Immature natural killer cell (primary cell): ENCODE data around the gene LTB. TPM values are rescaled to one million over a fixed set of nuclear protein-coding genes. Genes with fewer than 3 reads are reported as not detected.

Source experiments
- DNase-seq, 3 donors: peaks; one replicate each; pipeline ENCODE4 v3.0.0; 2022; ENCODE audit warnings: mixed read lengths in 1 of 3
- H3K27ac Mint-ChIP-seq, 6 donors: one replicate each; pipeline ENCODE4 v1.8.0; 2020; ENCODE audit warnings: mixed read lengths in 6 of 6, mild to moderate bottlenecking in 5 of 6, inconsistent platforms in 4 of 6, moderate library complexity in 3 of 6
- H3K27me3 Mint-ChIP-seq, 3 donors: one replicate each; pipeline ENCODE4 v1.8.0; 2020 to 2021; ENCODE audit warnings: low read depth in 3 of 3, mild to moderate bottlenecking in 3 of 3, mixed read lengths in 3 of 3, moderate library complexity in 3 of 3, inconsistent platforms in 1 of 3
- H3K36me3 Mint-ChIP-seq, 3 donors: one replicate each; pipeline ENCODE4 v1.8.0; 2020; ENCODE audit warnings: mixed read lengths in 3 of 3, inconsistent platforms in 2 of 3, mild to moderate bottlenecking in 2 of 3
- H3K4me1 Mint-ChIP-seq, 2 donors: one replicate each; pipeline ENCODE4 v1.8.0; 2020; ENCODE audit warnings: inconsistent platforms in 2 of 2, mild to moderate bottlenecking in 2 of 2, mixed read lengths in 2 of 2, moderate library complexity in 1 of 2
- H3K4me3 Mint-ChIP-seq, 5 donors: one replicate each; pipeline ENCODE4 v1.8.0; 2020; ENCODE audit warnings: mild to moderate bottlenecking in 5 of 5, mixed read lengths in 5 of 5, inconsistent platforms in 3 of 5, moderate library complexity in 3 of 5
- H3K9me3 Mint-ChIP-seq, 6 donors: one replicate each; pipeline ENCODE4 v1.8.0; 2020; ENCODE audit warnings: mild to moderate bottlenecking in 6 of 6, mixed read lengths in 6 of 6, inconsistent platforms in 4 of 6, moderate library complexity in 3 of 6
- polyA plus RNA-seq, 3 donors: library from polyadenylated mRNA; unstranded; fragments of 300-500 nt; fragmentation: Illumina TruSeq; gene quantifications; one replicate each; pipeline ENCODE4 v1.2.3, GENCODE V29; 2021

The LTB gene, protein sequence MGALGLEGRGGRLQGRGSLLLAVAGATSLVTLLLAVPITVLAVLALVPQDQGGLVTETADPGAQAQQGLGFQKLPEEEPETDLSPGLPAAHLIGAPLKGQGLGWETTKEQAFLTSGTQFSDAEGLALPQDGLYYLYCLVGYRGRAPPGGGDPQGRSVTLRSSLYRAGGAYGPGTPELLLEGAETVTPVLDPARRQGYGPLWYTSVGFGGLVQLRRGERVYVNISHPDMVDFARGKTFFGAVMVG
- 100 to 1,000 TPM; 132 to 137 (median 133) TPM for polyA plus RNA-seq

DNA sequence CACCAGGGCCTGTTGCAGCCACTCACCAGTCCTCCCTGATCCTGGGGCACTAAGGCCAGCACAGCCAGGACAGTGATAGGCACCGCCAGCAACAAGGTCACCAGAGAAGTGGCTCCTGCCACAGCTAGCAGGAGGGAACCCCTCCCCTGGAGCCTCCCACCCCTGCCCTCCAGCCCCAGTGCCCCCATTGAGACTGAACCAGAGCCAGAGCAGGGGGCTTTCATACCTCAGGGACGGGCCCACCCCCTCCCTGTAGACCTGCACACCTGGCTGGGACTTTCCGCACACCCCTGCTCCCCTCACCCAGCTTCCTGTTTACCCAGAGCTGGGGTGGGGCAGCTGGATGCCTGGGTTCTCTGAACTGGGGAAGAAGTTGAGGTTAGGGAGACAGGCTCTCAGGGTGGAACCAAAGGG, at the start of gene LTB:
LTB (minus strand) TSS at position 195 of the 414 bp plus-strand sequence; CDS start at position 188, 7 bp downstream.
- DNase-seq: no peak
- peak within 1 kb of the TSS; percentile 89 to 99 (median 96) for H3K27ac Mint-ChIP-seq
- peak within 1 kb of the TSS; percentile 96 to 100 (median 99) for H3K4me3 Mint-ChIP-seq
- H3K27me3 Mint-ChIP-seq: peaks cover 0 to 4% (median 0%) of the 10 kb centered on the region in 3 donors
- H3K36me3 Mint-ChIP-seq: peaks cover 4 to 14% (median 10%) of the 10 kb centered on the region in 3 donors
- no peaks in the 10 kb centered on the region for H3K9me3 Mint-ChIP-seq
- peaks cover 77 to 82% of the 10 kb centered on the region in 2 donors for H3K4me1 Mint-ChIP-seq

DNA sequence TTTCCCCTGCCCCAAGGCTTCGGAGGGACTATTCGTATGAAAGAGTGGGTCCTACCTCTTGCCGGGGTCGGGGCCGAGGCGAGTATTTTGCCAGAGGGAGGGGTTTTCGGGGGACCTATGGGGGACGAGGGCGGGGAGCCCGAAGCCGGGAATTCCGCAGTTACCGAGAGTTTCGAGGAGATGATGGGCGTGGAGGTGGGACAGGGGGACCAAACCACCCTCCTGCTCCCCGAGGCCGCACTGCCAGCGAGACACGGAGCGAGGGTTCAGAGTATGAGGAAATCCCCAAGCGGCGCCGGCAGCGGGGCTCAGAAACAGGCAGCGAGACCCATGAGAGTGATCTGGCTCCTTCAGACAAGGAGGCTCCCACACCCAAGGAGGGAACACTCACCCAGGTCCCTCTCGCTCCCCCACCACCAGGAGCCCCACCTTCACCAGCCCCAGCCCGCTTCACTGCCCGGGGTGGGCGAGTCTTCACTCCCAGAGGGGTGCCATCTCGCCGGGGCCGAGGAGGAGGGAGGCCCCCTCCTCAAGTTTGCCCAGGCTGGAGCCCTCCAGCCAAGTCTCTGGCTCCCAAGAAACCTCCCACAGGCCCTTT, 49.6 kb upstream of the LTB start:
- Mint-ChIP-seq H3K27ac (peak overlapping the region in 1 of 6 donors; percentile 64), H3K9me3 (no peaks in the 10 kb centered on the region), H3K4me1 (no peaks in the 10 kb centered on the region), H3K4me3 (no peak overlapping the region), H3K36me3 (peaks cover 12 to 52% (median 44%) of the 10 kb centered on the region in 3 donors), H3K27me3 (peaks cover 2 to 7% (median 5%) of the 10 kb centered on the region in 3 donors)
- DNase-seq: no peak

DNA sequence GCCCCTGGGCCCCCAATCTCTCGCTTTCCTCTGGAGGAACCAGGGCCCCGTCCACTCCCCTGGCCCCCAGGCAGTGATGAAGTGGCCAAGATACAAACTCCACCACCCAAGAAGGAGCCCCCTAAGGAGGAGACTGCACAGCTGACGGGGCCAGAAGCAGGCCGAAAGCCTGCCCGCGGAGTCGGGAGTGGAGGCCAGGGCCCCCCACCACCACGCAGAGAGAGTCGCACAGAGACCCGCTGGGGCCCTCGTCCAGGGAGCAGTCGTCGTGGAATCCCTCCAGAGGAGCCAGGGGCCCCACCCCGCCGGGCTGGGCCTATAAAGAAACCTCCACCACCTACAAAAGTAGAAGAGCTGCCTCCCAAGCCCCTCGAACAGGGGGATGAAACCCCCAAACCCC, 49.0 kb upstream of the LTB start:
- no peak overlapping the region for H3K4me3 Mint-ChIP-seq
- no peak for DNase-seq
- H3K9me3 Mint-ChIP-seq: no peaks in the 10 kb centered on the region
- no peaks in the 10 kb centered on the region for H3K4me1 Mint-ChIP-seq
- H3K27me3 Mint-ChIP-seq: peaks cover 2 to 7% (median 3%) of the 10 kb centered on the region in 3 donors
- H3K36me3 Mint-ChIP-seq: peaks cover 17 to 54% (median 44%) of the 10 kb centered on the region in 3 donors
- H3K27ac Mint-ChIP-seq: no peak overlapping the region

DNA sequence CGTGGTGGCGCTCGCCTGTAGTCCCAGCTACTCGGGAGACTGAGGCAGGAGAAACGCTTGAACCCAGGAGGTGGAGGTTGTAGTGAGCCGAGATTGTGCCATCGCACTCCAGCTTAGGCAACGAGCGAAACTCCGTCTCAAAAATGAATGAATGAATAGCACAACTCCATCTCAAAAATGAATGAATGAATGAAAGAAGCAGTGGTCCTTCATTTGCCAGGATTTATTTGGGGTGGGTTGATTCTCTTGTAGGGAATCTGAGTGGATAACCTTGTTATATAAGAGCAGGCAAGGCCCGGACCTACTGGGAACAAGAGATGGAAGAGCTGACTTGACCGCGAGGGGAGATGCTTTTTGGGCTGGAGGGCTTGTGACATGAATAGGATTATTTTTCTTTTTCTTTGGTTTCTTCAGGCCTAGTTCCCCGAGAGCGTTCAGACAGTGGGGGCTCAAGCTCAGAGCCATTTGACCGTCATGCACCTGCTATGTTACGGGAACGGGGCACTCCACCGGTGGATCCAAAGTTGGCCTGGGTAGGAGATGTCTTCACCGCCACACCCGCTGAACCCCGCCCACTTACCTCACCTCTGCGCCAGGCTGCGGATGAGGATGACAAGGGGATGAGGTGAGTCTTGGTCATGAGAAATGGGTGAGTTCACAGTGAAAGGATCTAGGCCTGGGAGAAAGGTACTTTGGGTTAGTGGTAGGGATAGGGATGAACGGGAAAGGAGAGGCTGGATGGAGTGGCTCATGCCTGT, 48.1 kb upstream of the LTB start:
- Mint-ChIP-seq H3K9me3 (no peaks in the 10 kb centered on the region), H3K4me3 (no peak overlapping the region), H3K4me1 (no peaks in the 10 kb centered on the region), H3K27ac (peak overlapping the region in 1 of 6 donors; percentile 17), H3K27me3 (peaks cover 2 to 5% (median 2%) of the 10 kb centered on the region in 3 donors), H3K36me3 (peaks cover 19 to 55% (median 45%) of the 10 kb centered on the region in 3 donors)
- no peak for DNase-seq

DNA sequence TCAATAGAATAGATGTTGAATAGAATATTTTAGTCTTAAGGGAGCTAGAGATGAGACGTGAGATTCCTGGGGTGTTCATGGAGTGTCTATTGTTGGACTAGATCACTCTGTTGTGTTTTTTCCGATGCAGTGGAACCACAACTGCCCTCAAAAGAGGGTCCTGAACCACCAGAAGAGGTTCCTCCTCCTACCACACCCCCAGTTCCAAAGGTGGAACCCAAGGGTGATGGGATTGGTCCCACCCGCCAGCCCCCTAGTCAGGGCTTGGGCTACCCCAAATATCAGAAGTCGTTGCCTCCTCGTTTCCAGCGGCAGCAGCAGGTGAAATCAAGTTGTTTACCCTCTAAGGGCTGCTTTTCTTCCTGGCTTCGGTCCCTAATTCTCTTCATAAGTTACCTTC, 46.8 kb upstream of the LTB start:
- Mint-ChIP-seq H3K36me3 (peaks cover 23 to 58% (median 41%) of the 10 kb centered on the region in 3 donors), H3K4me3 (no peak overlapping the region), H3K27me3 (peaks cover 0 to 2% (median 2%) of the 10 kb centered on the region in 3 donors), H3K27ac (peak overlapping the region in 1 of 6 donors; percentile 78), H3K4me1 (no peaks in the 10 kb centered on the region), H3K9me3 (no peaks in the 10 kb centered on the region)
- DNase-seq: no peak

DNA sequence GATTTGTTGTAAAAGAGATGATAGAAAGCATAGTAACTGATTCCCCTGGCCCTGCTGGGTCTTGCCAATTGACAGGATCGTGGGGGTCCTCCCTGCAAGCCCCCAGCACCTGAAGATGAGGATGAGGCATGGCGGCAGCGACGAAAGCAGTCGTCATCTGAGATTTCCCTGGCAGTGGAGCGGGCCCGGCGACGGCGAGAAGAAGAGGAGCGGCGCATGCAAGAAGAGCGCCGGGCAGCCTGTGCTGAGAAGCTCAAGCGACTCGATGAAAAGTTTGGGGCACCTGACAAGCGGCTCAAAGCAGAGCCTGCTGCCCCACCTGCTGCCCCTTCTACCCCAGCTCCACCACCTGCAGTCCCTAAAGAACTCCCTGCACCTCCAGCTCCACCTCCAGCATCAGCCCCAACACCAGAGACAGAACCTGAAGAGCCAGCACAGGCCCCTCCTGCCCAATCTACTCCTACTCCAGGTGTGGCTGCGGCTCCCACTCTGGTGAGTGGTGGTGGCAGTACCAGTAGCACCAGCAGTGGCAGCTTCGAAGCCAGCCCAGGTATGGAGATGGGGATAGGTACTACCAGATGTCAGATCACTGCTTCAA, 45.6 kb upstream of the LTB start:
- Mint-ChIP-seq H3K27me3 (peaks cover 0 to 2% (median 2%) of the 10 kb centered on the region in 3 donors), H3K27ac (peak overlapping the region in 2 of 6 donors; percentile 29 to 43), H3K4me1 (peaks cover 0 to 2% of the 10 kb centered on the region in 2 donors), H3K36me3 (peaks cover 28 to 61% (median 43%) of the 10 kb centered on the region in 3 donors), H3K4me3 (no peak overlapping the region), H3K9me3 (no peaks in the 10 kb centered on the region)
- no peak for DNase-seq

DNA sequence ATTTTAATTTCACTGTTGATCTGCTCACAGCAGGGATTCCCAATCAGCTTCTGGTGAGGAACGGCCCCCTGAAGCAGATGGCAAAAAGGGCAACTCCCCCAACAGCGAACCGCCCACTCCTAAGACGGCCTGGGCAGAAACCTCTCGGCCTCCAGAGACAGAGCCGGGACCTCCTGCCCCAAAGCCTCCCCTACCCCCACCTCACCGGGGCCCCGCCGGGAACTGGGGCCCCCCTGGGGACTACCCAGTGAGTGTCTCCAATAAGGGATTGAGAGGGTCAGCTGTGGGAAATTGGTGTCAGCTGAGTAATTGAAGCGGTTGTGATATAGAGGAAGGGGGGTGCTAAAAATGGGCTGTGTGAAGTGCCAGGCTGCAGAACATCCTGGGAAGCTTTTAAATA, 44.7 kb upstream of the LTB start:
- Mint-ChIP-seq H3K4me1 (peaks cover 8 to 10% of the 10 kb centered on the region in 2 donors), H3K36me3 (peaks cover 28 to 61% (median 43%) of the 10 kb centered on the region in 3 donors), H3K27me3 (peaks cover 0 to 2% (median 0%) of the 10 kb centered on the region in 3 donors), H3K4me3 (no peak overlapping the region), H3K27ac (peak overlapping the region in 3 of 6 donors; percentile 5 to 29 (median 8)), H3K9me3 (no peaks in the 10 kb centered on the region)
- DNase-seq: no peak

DNA sequence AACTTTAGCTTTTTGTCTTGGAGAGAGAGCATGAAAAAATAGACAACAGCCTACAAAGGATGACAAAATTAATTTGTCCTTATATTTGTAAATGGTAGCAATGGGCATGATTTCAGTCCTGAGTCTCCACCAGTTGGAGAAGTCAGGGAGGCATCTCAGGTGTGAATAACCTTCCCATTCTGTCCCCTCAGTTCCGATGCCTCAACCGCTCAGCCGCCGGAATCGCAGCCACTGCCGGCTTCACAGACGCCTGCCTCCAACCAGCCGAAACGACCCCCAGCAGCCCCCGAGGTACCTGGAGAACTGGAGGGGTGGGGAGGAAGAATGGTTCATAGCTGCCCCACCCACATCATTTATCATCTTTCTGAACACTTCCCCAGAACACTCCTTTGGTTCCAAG, 41.8 kb upstream of the LTB start:
- Mint-ChIP-seq H3K4me1 (peaks cover 26 to 29% of the 10 kb centered on the region in 2 donors), H3K9me3 (no peaks in the 10 kb centered on the region), H3K27ac (peak overlapping the region in 1 of 6 donors; percentile 9), H3K27me3 (peaks cover 11 to 17% (median 14%) of the 10 kb centered on the region in 3 donors), H3K36me3 (peaks cover 28 to 46% (median 28%) of the 10 kb centered on the region in 3 donors), H3K4me3 (no peak overlapping the region)
- DNase-seq: no peak

DNA sequence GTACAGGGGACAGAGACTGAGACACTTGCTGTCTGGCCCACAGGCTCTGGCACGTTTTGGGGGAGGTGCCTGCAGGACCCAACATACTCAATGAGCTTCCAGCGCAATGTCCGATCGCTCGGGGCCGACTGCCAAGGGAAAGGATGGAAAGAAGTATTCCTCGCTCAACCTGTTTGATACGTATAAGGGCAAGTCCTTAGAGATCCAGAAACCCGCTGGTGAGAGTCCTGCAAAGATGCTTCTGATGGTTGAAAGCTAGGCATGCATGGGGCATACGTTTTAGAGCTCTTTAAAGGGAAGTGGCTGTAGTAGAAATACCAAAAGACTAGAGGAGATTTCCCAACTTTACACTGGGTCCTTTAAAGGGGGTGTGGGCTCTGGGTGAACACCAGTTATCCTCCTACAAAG, 40.5 kb upstream of the LTB start:
- no peaks in the 10 kb centered on the region for H3K9me3 Mint-ChIP-seq
- peak overlapping the region in 2 of 5 donors; percentile 18 to 90 for H3K4me3 Mint-ChIP-seq
- H3K4me1 Mint-ChIP-seq: peaks cover 26 to 29% of the 10 kb centered on the region in 2 donors
- H3K27ac Mint-ChIP-seq: peak overlapping the region; percentile 80 to 98 (median 97)
- H3K36me3 Mint-ChIP-seq: peaks cover 18 to 37% (median 27%) of the 10 kb centered on the region in 3 donors
- no peak for DNase-seq
- H3K27me3 Mint-ChIP-seq: peaks cover 11 to 15% (median 14%) of the 10 kb centered on the region in 3 donors

DNA sequence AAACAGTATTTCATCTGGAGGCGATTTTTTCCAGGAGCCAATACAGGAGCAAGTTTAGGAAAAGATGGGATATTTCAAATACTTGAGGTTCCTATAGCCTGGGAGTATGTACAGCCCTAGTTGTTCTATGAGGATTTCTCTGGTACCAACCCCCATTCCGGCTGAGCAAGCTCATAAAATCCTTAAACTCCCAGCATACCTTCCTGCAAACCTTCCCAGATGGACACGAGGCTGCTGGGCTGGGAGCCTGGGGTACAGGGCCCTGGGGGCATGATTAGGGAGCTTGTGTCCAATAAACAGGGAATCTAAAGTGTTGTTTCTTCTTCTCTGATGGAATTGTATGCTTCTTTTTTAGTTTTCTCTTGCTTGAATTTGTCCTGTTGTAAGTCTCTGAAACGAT, 39.8 kb upstream of the LTB start:
- Mint-ChIP-seq H3K27me3 (peaks cover 11 to 15% (median 14%) of the 10 kb centered on the region in 3 donors), H3K4me1 (peaks cover 26 to 29% of the 10 kb centered on the region in 2 donors), H3K4me3 (peak overlapping the region; percentile 87 to 96 (median 93)), H3K27ac (peak overlapping the region; percentile 93 to 98 (median 97)), H3K9me3 (no peaks in the 10 kb centered on the region), H3K36me3 (peaks cover 11 to 30% (median 20%) of the 10 kb centered on the region in 3 donors)
- DNase-seq: no peak

DNA sequence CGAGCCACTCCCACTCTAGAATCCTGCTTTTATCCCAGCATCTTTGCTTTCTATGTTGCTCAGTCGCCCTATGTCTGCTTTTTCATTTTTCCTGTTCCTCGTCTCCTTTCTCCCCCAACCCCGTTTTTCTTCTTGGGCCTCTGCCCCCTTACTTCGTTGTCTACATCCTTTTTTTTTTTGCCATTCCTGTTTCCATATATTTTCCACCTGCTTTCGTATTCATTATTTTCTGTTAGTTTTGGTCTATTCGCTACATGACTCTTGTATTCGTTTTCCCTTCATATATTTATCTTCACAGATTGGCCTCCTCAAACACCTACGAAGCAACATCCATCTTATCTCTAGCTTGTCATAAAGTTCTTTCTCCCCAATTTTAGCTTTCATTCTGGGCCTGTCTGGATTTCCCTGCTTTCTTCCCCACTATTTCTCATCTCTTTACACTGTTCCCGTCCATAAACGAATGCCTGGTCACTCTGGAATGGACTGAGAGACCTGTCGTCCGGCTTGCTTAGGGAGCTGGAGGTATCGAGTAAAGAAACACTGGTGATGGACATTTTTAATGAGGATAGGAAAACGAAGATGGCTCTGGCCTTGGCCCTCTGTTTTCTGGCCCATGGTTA, 39.2 kb upstream of the LTB start:
- Mint-ChIP-seq H3K4me3 (peak overlapping the region; percentile 87 to 96 (median 93)), H3K9me3 (no peaks in the 10 kb centered on the region), H3K36me3 (peaks cover 10 to 26% (median 17%) of the 10 kb centered on the region in 3 donors), H3K4me1 (peaks cover 27 to 29% of the 10 kb centered on the region in 2 donors), H3K27me3 (peaks cover 11 to 15% (median 14%) of the 10 kb centered on the region in 3 donors), H3K27ac (peak overlapping the region; percentile 93 to 98 (median 97))
- DNase-seq: no peak

DNA sequence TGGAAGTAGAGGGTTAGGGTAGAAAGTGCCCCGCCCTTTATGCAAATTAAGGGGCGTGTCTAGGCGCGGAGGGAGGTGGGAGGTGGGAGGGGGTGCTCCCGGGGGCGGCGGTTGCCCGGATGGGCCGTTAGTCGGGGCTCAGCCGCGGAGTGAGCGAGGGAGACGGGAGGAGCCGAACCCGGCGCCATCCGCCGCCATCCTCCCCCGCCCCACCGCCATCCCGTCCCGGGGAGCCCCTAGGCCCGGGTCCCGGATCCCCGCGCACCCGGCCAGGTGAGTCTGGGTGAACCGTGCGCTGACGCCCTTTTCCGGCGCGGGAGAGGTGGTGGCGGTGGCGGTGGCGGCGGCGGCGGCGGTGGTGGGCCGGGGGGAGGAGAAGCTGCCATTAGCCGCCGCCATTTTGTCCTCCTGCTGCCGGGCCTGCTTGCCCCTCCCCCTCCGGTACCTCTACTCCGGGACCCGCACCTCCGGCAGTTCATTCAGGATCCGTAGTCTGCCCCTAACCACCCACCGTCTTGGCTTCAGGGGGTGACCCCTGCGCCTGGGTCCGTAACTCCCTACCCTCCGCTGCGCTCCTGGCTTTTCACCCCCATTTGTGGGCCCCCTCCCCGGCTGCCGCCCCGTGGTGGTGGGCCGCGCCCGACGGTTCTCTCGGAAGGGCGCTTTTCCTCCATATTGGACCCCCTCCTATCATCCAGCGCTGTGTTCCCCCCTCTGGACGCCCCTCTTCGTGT, 38.5 kb upstream of the LTB start, which contains the start of gene PRRC2A:
PRRC2A (plus strand) TSS at position 130 of the 734 bp plus-strand sequence. CDS start 2,075 bp downstream, outside the sequence.
- Mint-ChIP-seq H3K27me3 (peaks cover 11 to 18% (median 14%) of the 10 kb centered on the region in 3 donors), H3K36me3 (peaks cover 6 to 20% (median 10%) of the 10 kb centered on the region in 3 donors), H3K4me1 (peaks cover 27 to 29% of the 10 kb centered on the region in 2 donors), H3K9me3 (no peaks in the 10 kb centered on the region), H3K27ac (peak within 1 kb of the TSS; percentile 97 to 99 (median 98)), H3K4me3 (peak within 1 kb of the TSS; percentile 90 to 96 (median 93))
- peak in 1 of 3 donors; percentile 78 for DNase-seq
